Prostate gland (tissue), 1 donor: ENCODE data around the gene BPTF.

Source experiments
- POLR2A ChIP-seq: fragments of 450-650 bp; IDR thresholded peaks from one replicate; pipeline ENCODE4 v1.6.1; 2016; ENCODE audit warnings: antibody characterized with exemption, mild to moderate bottlenecking
- POLR2AphosphoS5 ChIP-seq: sonication (generic); formaldehyde crosslinking; IDR thresholded peaks from one replicate; pipeline ENCODE4 v1.6.1; 2017; ENCODE audit warnings: antibody characterized with exemption

DNA sequence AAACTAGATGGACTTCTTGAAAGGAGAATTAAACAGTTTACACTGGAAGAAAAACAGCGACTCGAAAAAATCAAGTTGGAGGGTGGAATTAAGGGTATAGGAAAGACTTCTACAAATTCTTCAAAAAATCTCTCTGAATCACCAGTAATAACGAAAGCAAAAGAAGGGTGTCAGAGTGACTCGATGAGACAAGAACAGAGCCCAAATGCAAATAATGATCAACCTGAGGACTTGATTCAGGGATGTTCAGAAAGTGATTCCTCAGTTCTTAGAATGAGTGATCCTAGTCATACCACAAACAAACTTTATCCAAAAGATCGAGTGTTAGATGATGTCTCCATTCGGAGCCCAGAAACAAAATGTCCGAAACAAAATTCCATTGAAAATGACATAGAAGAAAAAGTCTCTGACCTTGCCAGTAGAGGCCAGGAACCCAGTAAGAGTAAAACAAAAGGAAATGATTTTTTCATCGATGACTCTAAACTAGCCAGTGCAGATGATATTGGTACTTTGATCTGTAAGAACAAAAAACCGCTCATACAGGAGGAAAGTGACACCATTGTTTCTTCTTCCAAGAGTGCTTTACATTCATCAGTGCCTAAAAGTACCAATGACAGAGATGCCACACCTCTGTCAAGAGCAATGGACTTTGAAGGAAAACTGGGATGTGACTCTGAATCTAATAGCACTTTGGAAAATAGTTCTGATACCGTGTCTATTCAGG is 85.9 kb downstream of the BPTF start:
- no peak for TF ChIP-seq POLR2A
- no peak for TF ChIP-seq POLR2AphosphoS5
